A673 (cell line): ENCODE data around the gene C19orf85.

Experiments used
- EZH2 ChIP-seq: fragments of 200-600 bp; sonication (generic); IDR thresholded peaks from 2 replicates; pipeline ENCODE4 v1.6.1; 2017; ENCODE audit warnings: borderline replicate concordance, low read depth, mild to moderate bottlenecking, mixed read lengths, antibody characterized with exemption, low read length; ENCODE audit not compliant: poor library complexity, severe bottlenecking
- TF ChIP-seq, protein P1 (sequence below): fragments of 300-800, 200-600 bp; sonication (generic); conservative IDR thresholded peaks from 2 replicates; pipeline ENCODE4 v1.5.1; 2017; ENCODE audit warnings: low read depth, mild to moderate bottlenecking, antibody characterized with exemption, low read length, moderate library complexity, mixed read lengths

- TF ChIP-seq, protein P1, sequence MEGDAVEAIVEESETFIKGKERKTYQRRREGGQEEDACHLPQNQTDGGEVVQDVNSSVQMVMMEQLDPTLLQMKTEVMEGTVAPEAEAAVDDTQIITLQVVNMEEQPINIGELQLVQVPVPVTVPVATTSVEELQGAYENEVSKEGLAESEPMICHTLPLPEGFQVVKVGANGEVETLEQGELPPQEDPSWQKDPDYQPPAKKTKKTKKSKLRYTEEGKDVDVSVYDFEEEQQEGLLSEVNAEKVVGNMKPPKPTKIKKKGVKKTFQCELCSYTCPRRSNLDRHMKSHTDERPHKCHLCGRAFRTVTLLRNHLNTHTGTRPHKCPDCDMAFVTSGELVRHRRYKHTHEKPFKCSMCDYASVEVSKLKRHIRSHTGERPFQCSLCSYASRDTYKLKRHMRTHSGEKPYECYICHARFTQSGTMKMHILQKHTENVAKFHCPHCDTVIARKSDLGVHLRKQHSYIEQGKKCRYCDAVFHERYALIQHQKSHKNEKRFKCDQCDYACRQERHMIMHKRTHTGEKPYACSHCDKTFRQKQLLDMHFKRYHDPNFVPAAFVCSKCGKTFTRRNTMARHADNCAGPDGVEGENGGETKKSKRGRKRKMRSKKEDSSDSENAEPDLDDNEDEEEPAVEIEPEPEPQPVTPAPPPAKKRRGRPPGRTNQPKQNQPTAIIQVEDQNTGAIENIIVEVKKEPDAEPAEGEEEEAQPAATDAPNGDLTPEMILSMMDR: no peak
- TF ChIP-seq EZH2: no peak
These were observed 7.9 kb upstream of the C19orf85 start for GRCh38 chr19:55472463-55472862.
